IPS-20b (cell line): ENCODE data around the gene TNRC6C.

Experiments used
- H3K27ac ChIP-seq: one replicate; pipeline ENCODE4 v1.5.1; 2013; ENCODE audit warnings: low read length
- H3K27me3 ChIP-seq: 2 replicates; pipeline ENCODE4 v1.6.1; 2013; ENCODE audit warnings: mild to moderate bottlenecking, low read length, inconsistent platforms; ENCODE audit not compliant: insufficient read depth
- H3K36me3 ChIP-seq: 2 replicates; pipeline ENCODE4 v1.6.1; 2013; ENCODE audit warnings: low read depth, mild to moderate bottlenecking, inconsistent platforms, low read length, moderate library complexity; ENCODE audit not compliant: insufficient read depth
- H3K4me1 ChIP-seq: 2 replicates; pipeline ENCODE4 v1.6.1; 2013; ENCODE audit warnings: mild to moderate bottlenecking, control low read depth, inconsistent platforms, low read length, moderate library complexity; ENCODE audit not compliant: insufficient read depth
- H3K4me3 ChIP-seq: 2 replicates; pipeline ENCODE4 v1.5.1; 2013; ENCODE audit warnings: mild to moderate bottlenecking, low read length, inconsistent platforms
- H3K9ac ChIP-seq: 2 replicates; pipeline ENCODE4 v1.6.1; 2013; ENCODE audit warnings: low read depth, mild to moderate bottlenecking, inconsistent platforms, low read length, moderate library complexity
- H3K9me3 ChIP-seq: 2 replicates; pipeline ENCODE4 v1.6.1; 2013; ENCODE audit warnings: mild to moderate bottlenecking, low read depth, low read length, inconsistent platforms; ENCODE audit not compliant: insufficient read depth

TNRC6C gene

DNA sequence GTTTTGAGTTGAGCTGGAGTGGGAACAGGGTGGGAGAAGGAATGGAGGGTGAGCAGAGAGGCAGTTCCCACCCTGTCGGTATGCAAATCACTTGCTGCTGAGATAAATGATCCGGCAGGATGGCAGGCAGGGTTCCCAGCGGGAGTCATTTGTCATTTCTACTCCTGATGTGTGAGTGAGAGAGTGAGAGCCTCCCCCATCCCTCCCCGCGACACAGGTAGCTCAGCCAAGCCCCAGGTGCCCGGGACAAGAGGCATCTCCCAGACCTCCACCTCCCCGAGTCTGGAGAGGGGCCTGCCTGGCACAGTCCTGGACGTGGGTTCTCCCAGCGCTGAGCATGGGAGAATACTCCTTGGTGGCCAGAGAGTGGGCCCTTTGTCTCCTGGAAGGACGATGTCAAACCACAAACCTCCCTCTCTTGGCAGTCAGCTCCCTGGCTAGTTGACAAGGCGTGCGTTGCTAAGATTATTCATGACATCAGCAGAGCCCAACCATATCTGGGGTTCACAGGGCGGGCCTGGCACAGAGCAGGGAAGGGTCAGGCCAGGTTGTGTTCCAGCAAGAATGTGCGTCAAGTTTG, 33.7 kb upstream of the TNRC6C start:
- peaks cover 28% of the 10 kb centered on the region for H3K4me1 ChIP-seq

DNA sequence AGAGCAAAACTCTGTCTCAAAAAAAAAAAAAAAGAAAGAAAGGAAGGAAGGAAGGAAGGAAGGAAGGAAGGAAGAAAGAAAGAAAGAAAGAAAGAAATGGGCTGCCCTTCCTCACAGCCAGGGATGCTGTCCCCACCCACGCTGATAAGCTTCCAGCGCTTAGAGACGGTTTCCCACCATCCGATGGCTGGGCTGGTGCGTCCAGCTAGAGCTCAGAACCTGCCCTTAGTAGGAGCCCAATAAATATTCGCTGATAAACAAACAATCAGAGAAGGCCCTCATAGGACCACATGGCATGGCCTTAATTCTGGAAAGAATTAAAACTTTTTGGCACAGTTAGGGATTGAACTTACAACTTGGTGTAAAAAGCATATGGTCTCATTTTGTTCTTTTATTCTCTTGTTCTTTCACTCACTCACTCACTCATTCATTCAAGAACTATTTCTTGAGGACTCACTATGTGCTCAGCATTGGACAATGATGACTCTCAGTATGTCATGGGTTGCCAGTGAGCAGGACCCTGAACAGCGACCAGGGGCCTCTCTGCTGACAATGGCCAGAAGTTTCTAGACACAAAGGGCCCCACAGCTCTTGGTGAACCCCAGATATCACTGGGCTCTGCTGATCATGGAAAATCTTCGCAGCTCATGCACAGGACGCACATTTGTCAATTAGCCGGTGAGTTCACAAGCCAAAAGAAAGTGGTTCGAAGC, 32.5 kb upstream of the TNRC6C start:
- Histone ChIP-seq H3K27ac (no peak overlapping the region), H3K36me3 (no peaks in the 10 kb centered on the region), H3K9me3 (no peaks in the 10 kb centered on the region), H3K27me3 (0 out of 2 replicates have a peak, but pooled peaks cover 8% of the 10 kb centered on the region), H3K4me1 (peaks cover 28% of the 10 kb centered on the region), H3K9ac (no peak overlapping the region), H3K4me3 (no peak overlapping the region)

More for the DNA sequence above, 33.7 kb upstream of the TNRC6C start:
- no peaks in the 10 kb centered on the region for H3K36me3 ChIP-seq
- no peaks in the 10 kb centered on the region for H3K9me3 ChIP-seq
- no peak overlapping the region for H3K27ac ChIP-seq
- no peak overlapping the region; the same call in 1 of the 2 replicates for H3K9ac ChIP-seq
- peak overlapping the region; percentile 52 for H3K4me3 ChIP-seq
- H3K27me3 ChIP-seq = 0 out of 2 replicates have a peak, but pooled peaks cover 8% of the 10 kb centered on the region

DNA sequence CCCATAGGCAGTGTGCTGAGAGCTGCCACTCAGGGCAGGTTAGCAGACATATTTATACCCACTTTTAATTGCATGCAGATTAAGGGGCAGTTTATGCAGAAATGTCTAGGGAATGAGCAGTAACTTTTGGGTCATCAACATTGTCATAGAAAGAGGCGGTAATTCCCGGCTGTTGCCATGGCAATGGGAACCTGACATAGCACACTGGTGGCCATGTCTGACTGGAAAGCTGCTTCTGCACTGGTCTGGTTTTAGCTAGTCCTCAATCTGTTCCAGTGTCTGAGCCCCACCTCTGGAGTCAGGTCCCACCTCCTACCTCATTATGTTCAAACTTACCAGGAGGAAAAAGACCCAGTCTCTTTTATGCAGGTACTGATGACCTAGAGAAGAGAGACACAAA, 31.5 kb upstream of the TNRC6C start:
- H3K9ac ChIP-seq = no peak overlapping the region
- no peak overlapping the region for H3K27ac ChIP-seq
- peaks cover 28% of the 10 kb centered on the region for H3K4me1 ChIP-seq
- H3K4me3 ChIP-seq = no peak overlapping the region
- 0 out of 2 replicates have a peak, but pooled peaks cover 8% of the 10 kb centered on the region for H3K27me3 ChIP-seq
- H3K9me3 ChIP-seq = no peaks in the 10 kb centered on the region
- no peaks in the 10 kb centered on the region for H3K36me3 ChIP-seq

DNA sequence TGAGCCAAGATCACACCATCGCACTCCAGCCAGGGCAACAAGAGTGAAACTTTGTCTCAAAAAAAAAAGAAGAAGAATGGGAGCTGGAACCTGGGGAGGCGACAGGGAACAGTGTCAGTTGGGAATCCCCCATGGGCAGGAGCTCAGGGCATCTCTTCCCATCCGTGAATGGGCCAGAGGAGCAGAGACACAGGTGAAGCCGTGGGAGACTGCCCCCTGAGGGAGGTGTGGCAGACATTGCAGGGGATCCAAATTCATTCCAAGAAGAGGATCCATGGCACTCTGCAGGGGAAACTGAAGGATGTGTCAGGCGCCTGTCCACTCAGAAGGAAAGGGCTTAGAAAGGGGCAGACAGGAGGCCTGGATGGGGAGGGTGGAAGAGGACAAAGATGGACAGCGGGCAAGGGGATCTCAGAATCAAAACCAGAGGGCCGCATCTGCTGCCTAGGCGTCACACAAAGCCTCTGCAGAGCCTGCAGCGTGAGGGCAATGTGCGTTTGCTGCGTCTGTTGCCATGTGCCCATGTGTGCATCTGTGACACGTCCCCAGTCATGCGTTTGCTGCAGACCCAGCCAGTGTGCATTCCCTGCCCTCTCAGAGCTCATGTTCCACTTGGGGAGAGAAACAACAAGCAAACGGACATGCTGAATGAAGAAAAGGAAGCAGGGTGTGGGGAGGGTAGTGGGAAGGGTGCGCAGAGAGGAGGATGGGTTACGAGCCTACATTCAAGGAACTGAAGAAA, 30.6 kb upstream of the TNRC6C start:
- no peak overlapping the region for H3K27ac ChIP-seq
- H3K4me3 ChIP-seq = no peak overlapping the region
- H3K27me3 ChIP-seq = 0 out of 2 replicates have a peak, but pooled peaks cover 8% of the 10 kb centered on the region
- H3K9me3 ChIP-seq = no peaks in the 10 kb centered on the region
- no peak overlapping the region for H3K9ac ChIP-seq
- H3K36me3 ChIP-seq = no peaks in the 10 kb centered on the region
- peaks cover 25% of the 10 kb centered on the region for H3K4me1 ChIP-seq

DNA sequence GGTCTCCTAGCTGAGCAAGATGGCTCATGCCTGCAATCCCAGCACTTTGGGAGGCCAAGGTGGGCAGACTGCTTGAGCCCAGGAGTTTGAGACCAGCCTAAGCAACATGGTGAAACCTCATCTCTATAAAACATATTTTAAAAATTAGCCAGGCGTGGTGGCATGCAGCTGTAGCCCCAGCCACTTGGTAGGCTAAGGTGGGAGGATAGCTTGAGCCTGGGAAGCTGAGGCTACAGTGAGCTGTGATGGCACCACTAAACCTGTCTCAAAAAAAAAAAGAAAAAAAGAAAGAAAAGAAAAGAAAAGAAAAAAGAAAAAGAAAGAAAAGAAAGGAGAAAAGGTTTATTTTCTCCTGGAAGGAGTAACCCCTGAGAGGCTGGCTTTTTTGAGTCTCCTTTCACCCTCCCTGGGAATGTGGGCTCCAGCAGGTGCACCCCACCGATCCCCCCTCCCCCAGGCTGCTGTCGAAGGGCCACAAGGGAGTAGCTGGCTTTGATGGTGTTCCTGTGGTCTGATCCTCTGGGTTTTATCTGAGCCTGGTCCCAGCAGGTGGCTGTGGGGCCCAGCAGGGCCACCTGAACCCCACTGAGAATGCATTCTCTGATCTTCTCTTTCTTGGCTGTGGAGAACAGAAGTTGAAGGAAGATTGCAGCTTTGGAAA, 29.9 kb upstream of the TNRC6C start:
- Histone ChIP-seq H3K27me3 (0 out of 2 replicates have a peak, but pooled peaks cover 8% of the 10 kb centered on the region), H3K27ac (no peak overlapping the region), H3K36me3 (no peaks in the 10 kb centered on the region), H3K9me3 (no peaks in the 10 kb centered on the region), H3K4me1 (peaks cover 21% of the 10 kb centered on the region), H3K9ac (no peak overlapping the region), H3K4me3 (no peak overlapping the region)

DNA sequence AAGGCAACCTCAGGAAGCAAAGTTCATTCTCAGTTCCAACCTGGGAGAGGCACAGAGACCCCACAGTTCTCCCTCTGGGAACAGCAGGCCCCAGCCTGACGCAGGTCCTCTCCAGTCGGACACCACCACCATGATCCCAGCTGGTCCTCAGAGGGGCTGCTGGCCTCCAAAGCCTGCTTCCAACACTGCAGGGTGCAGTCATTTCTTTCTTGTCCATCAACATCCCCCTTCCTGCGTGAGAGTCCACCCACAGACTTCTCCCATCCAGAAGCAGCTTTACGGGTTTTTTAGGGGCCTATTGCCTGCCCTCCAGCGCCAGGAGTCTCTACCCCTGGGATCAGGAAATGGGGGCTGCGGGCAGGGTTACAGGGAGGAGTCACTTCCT, 29.3 kb upstream of the TNRC6C start:
- no peak overlapping the region for H3K4me3 ChIP-seq
- no peak overlapping the region for H3K27ac ChIP-seq

DNA sequence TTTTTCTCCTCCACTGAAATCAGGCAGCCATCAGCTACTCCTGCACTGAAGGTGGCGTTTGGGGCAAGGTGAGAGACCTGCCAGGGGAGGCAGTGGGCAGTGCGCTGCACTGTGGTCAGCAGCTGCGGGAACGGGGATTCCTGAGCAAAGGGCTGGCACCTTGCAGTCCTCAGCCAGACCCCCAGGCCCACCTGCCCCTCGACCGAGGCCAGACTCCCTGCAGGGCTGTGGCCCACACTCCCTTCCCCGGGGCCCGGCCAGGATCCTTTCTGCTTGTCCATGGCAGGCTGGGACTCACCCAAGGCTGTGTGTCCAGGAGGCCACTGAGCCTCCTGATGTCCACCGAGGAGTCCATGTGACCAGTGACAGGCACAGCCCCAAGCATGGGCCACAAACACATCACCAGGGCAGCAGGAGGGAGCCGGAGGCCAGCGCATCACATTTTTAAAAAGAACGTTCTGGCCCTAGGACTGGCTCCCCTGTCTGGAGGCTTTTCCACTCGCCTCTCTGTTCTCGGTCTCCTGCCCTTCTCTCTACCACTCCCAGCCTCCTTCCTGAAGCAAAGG, 28.5 kb upstream of the TNRC6C start:
- Histone ChIP-seq H3K9ac (no peak overlapping the region), H3K4me1 (peaks cover 17% of the 10 kb centered on the region), H3K27me3 (0 out of 2 replicates have a peak, but pooled peaks cover 8% of the 10 kb centered on the region), H3K36me3 (no peaks in the 10 kb centered on the region), H3K27ac (no peak overlapping the region), H3K4me3 (no peak overlapping the region), H3K9me3 (no peaks in the 10 kb centered on the region)

More for the DNA sequence above, 29.3 kb upstream of the TNRC6C start:
- Histone ChIP-seq H3K9ac (no peak overlapping the region), H3K27me3 (0 out of 2 replicates have a peak, but pooled peaks cover 8% of the 10 kb centered on the region), H3K9me3 (no peaks in the 10 kb centered on the region), H3K4me1 (peaks cover 20% of the 10 kb centered on the region), H3K36me3 (no peaks in the 10 kb centered on the region)

DNA sequence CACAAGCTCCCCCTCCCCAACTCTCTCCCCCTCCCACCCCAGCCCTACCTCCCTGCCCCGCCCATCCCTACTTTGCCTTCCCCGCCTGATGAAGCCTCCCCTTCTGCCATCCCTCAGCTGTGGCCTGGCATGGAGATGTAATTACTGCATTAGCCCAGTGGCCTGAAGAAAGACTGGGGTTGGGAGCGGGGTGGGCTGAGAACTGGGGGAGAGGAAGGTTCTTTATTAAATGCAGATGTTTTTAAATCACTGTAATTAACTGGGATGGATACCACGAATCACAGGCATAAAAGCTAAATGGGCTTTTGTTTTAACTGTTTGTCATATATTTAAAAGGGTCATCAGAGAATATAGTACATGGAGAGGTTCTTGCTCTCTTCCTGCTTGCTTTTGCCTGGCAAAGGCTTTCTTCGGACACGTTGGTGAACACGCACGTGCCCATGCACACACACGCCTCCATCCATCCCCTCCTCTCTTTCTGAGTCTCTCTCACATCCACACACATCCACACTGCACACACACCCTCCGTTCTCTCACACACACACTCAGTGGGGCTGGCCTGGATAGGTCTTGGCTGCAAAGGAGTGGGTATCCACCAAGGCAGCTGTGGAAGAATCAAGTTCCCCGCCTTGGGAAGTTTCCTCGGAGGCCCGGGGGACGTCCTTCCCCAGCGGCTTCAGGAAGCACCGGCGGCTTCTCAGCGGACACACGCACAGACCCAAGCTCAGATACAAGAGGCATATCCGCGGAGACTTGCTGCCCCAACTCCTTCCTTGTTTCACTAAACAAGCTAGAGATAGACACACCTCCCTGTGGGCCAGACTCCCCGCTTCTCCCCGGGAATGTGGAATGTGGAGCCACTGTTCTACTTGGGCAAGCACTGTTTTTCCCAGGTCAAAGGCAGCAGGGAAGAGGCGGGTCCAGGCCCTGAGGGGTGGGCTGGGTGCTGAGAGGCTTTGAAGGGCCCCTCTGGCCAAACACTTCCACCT, 27.4 kb upstream of the TNRC6C start:
- Histone ChIP-seq H3K27ac (no peak overlapping the region), H3K36me3 (no peaks in the 10 kb centered on the region), H3K27me3 (0 out of 2 replicates have a peak, but pooled peaks cover 6% of the 10 kb centered on the region), H3K9ac (no peak overlapping the region), H3K4me3 (no peak overlapping the region), H3K4me1 (peaks cover 17% of the 10 kb centered on the region), H3K9me3 (no peaks in the 10 kb centered on the region)

DNA sequence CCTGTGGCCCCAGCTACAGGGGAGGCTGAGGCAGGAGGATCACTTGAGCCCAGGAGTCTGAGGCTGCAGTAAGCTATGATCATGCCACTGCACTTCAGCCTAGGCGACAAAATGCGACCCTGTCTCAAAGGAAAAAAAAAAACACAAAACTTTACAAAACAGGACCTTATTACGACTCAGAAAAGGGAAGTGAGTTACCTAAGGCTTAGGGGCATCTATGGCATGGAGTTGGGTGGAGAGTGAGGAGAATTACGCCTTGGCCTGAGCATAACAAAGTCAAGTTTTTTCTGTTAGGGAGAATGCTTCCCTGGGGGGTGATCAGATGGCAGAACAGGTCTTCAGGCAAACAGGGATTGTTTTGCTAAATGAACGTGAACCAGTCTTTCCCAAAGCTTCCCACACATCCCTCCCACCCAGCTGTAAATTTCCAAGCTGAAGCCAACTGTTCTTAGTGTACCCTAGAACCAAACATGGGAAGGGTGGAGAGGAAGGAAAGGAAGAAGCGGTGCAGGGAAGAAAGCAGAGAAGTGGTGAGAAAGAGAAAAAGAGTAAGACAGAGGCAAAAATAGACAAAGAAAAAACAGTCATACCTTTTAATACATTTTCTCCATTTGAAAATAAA, 24.6 kb upstream of the TNRC6C start:
- no peak overlapping the region for H3K27ac ChIP-seq
- no peaks in the 10 kb centered on the region for H3K36me3 ChIP-seq
- no peaks in the 10 kb centered on the region for H3K9me3 ChIP-seq
- no peak overlapping the region for H3K9ac ChIP-seq
- H3K27me3 ChIP-seq = no peaks in the 10 kb centered on the region
- H3K4me3 ChIP-seq = no peak overlapping the region
- H3K4me1 ChIP-seq = peaks cover 16% of the 10 kb centered on the region

DNA sequence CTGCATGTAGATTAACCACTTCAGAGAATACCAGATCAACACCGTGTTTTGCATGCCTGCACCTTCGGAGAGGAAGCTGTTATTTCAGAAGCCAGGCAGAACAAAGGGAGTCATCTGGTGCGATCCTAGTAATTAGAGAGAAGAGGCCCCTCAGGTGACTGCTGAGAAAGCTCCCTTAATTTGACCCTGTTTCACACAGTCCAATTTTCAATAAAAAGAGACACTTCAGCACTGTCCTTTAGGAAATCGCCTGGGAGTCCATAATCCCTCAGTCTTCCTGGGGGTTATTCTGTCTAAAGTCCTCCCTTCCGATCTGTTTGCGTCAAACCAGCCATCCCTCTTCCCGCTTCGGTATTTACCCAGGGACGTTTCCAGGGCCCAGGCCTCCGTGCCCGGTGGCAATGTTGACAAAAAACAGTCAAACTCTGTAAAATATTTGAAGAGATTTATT, 23.4 kb upstream of the TNRC6C start:
- Histone ChIP-seq H3K9me3 (no peaks in the 10 kb centered on the region), H3K36me3 (no peaks in the 10 kb centered on the region), H3K27ac (peak overlapping the region; percentile 68), H3K27me3 (no peaks in the 10 kb centered on the region), H3K4me1 (peaks cover 12% of the 10 kb centered on the region), H3K9ac (no peak overlapping the region), H3K4me3 (0 out of 2 replicates have a peak overlapping the region, but pooled peaks have one; percentile 12)
